ENCODE measurements around the gene AK2. TPM values are rescaled to one million over a fixed set of nuclear protein-coding genes. Genes with fewer than 3 reads are reported as not detected.

Gene AK2
- total RNA-seq, 1 donor from 2014 or later, result 126 TPM

- peaks cover 17% of the 10 kb centered on the region for H3K4me1 ChIP-seq (ENCODE audit: insufficient read depth, low read length)
- no peak overlapping the region for H3K4me2 ChIP-seq (ENCODE audit: low read length)
- Mint-ChIP-seq H3K27ac (ENCODE audit: unreplicated experiment) (no peak overlapping the region), H3K9me3 (ENCODE audit: unreplicated experiment) (peaks cover 8% of the 10 kb centered on the region), H3K4me1 (ENCODE audit: low read depth, unreplicated experiment) (peaks cover 8% of the 10 kb centered on the region), H3K4me3 (ENCODE audit: unreplicated experiment) (no peak overlapping the region), H3K27me3 (ENCODE audit: low read depth, unreplicated experiment) (peaks cover 31% of the 10 kb centered on the region), H3K36me3 (ENCODE audit: low read depth, unreplicated experiment) (peaks cover 5% of the 10 kb centered on the region)
- H3K27me3 ChIP-seq (ENCODE audit: insufficient read depth, low read length), result peaks cover 9% of the 10 kb centered on the region
- H3K79me2 ChIP-seq (ENCODE audit: insufficient read depth, low read length), result no peaks in the 10 kb centered on the region
- FAIRE-seq (no peak), DNase-seq (ENCODE audit: low read depth) (no peak)
- H3K27ac ChIP-seq (ENCODE audit: low read depth, low read length), result no peak overlapping the region
- no peaks in the 10 kb centered on the region for H4K20me1 ChIP-seq (ENCODE audit: insufficient read depth, low read length)
- H3K36me3 ChIP-seq (ENCODE audit: insufficient read depth, low read length), result no peaks in the 10 kb centered on the region
- H2AFZ ChIP-seq (ENCODE audit: low read depth, low read length), result no peak overlapping the region
- H3K4me3 ChIP-seq (ENCODE audit: insufficient read depth, low read depth, low read length), result no peak overlapping the region
- TF ChIP-seq EZH2 (IDR thresholded peaks at IDR 0.05; ENCODE audit: insufficient read depth, low read length) (no peak), CTCF (IDR thresholded peaks at IDR 0.05; ENCODE audit: insufficient read depth, low read depth, low read length) (no peak)
- no peaks in the 10 kb centered on the region for H3K9me3 ChIP-seq (ENCODE audit: insufficient read depth, low read depth, low read length)
- H3K9ac ChIP-seq (ENCODE audit: low read length), result no peak overlapping the region
These were observed 65.5 kb downstream of the AK2 start for GRCh38 chr1:32971156-32971555.

GRCh38 chr1:32969566-32969965, 67.1 kb downstream of the AK2 start:
- Mint-ChIP-seq H3K27ac (ENCODE audit: unreplicated experiment) (no peak overlapping the region), H3K36me3 (ENCODE audit: low read depth, unreplicated experiment) (peaks cover 6% of the 10 kb centered on the region), H3K4me1 (ENCODE audit: low read depth, unreplicated experiment) (peaks cover 10% of the 10 kb centered on the region), H3K9me3 (ENCODE audit: unreplicated experiment) (peaks cover 8% of the 10 kb centered on the region), H3K27me3 (ENCODE audit: low read depth, unreplicated experiment) (peaks cover 28% of the 10 kb centered on the region), H3K4me3 (ENCODE audit: unreplicated experiment) (no peak overlapping the region)
- Histone ChIP-seq H3K27ac (ENCODE audit: low read depth, low read length) (no peak overlapping the region), H3K79me2 (ENCODE audit: insufficient read depth, low read length) (no peaks in the 10 kb centered on the region), H3K4me1 (ENCODE audit: insufficient read depth, low read length) (peaks cover 17% of the 10 kb centered on the region), H3K27me3 (ENCODE audit: insufficient read depth, low read length) (peaks cover 9% of the 10 kb centered on the region), H4K20me1 (ENCODE audit: insufficient read depth, low read length) (no peaks in the 10 kb centered on the region), H2AFZ (ENCODE audit: low read depth, low read length) (no peak overlapping the region), H3K9ac (ENCODE audit: low read length) (no peak overlapping the region), H3K4me2 (ENCODE audit: low read length) (no peak overlapping the region), H3K36me3 (ENCODE audit: insufficient read depth, low read length) (no peaks in the 10 kb centered on the region), H3K4me3 (ENCODE audit: insufficient read depth, low read depth, low read length) (no peak overlapping the region), H3K9me3 (ENCODE audit: insufficient read depth, low read depth, low read length) (no peaks in the 10 kb centered on the region)
- TF ChIP-seq CTCF (IDR thresholded peaks at IDR 0.05; ENCODE audit: insufficient read depth, low read depth, low read length), result no peak
- no peak for TF ChIP-seq EZH2 (IDR thresholded peaks at IDR 0.05; ENCODE audit: insufficient read depth, low read length)
- DNase-seq (ENCODE audit: low read depth), result peak; percentile 82
- no peak for FAIRE-seq

- FAIRE-seq (no peak), DNase-seq (ENCODE audit: low read depth) (peak; percentile 68)
- H3K27me3 Mint-ChIP-seq (ENCODE audit: low read depth, unreplicated experiment), result peaks cover 28% of the 10 kb centered on the region
- peaks cover 8% of the 10 kb centered on the region for H3K9me3 Mint-ChIP-seq (ENCODE audit: unreplicated experiment)
- H3K4me1 Mint-ChIP-seq (ENCODE audit: low read depth, unreplicated experiment), result peaks cover 10% of the 10 kb centered on the region
- Histone ChIP-seq H3K27ac (ENCODE audit: low read depth, low read length) (peak overlapping the region; percentile 43), H3K36me3 (ENCODE audit: insufficient read depth, low read length) (no peaks in the 10 kb centered on the region), H3K9ac (ENCODE audit: low read length) (no peak overlapping the region), H4K20me1 (ENCODE audit: insufficient read depth, low read length) (peaks cover 7% of the 10 kb centered on the region), H3K4me1 (ENCODE audit: insufficient read depth, low read length) (peaks cover 18% of the 10 kb centered on the region), H3K4me3 (ENCODE audit: insufficient read depth, low read depth, low read length) (no peak overlapping the region), H2AFZ (ENCODE audit: low read depth, low read length) (peak overlapping the region; percentile 28), H3K4me2 (ENCODE audit: low read length) (peak overlapping the region; percentile 37), H3K79me2 (ENCODE audit: insufficient read depth, low read length) (peaks cover 10% of the 10 kb centered on the region), H3K27me3 (ENCODE audit: insufficient read depth, low read length) (peaks cover 9% of the 10 kb centered on the region), H3K9me3 (ENCODE audit: insufficient read depth, low read depth, low read length) (no peaks in the 10 kb centered on the region)
- no peak overlapping the region for H3K4me3 Mint-ChIP-seq (ENCODE audit: unreplicated experiment)
- no peak for TF ChIP-seq EZH2 (IDR thresholded peaks at IDR 0.05; ENCODE audit: insufficient read depth, low read length)
- TF ChIP-seq CTCF (IDR thresholded peaks at IDR 0.05; ENCODE audit: insufficient read depth, low read depth, low read length), result no peak
- H3K36me3 Mint-ChIP-seq (ENCODE audit: low read depth, unreplicated experiment), result peaks cover 6% of the 10 kb centered on the region
- no peak overlapping the region for H3K27ac Mint-ChIP-seq (ENCODE audit: unreplicated experiment)
These were observed 68.7 kb downstream of the AK2 start for GRCh38 chr1:32967888-32968568.

Data from astrocyte (in vitro differentiated cells and primary cell).